Sigmoid colon (tissue), 7 donors: ENCODE results near the gene BRD2. TPM values are rescaled to one million over a fixed set of nuclear protein-coding genes. Genes with fewer than 3 reads are reported as not detected.

Source experiments
- DNase-seq: peaks from one replicate; pipeline ENCODE4 v3.0.0-alpha.2; 2019
- H3K27ac ChIP-seq, 4 donors: fragments of 200-600 bp; sonication (generic); one replicate each; pipeline ENCODE4 v1.5.1; 2016 to 2019; ENCODE audit warnings: mild to moderate bottlenecking in 1 of 4
- H3K27me3 ChIP-seq, 3 donors: fragments of 200-600 bp; sonication (generic); one replicate each; pipeline ENCODE4 v1.5.1; 2019; ENCODE audit warnings: mild to moderate bottlenecking in 1 of 3
- H3K36me3 ChIP-seq, 4 donors: fragments of 200-600 bp; sonication (generic); one replicate each; pipeline ENCODE4 v1.5.1; 2016 to 2019
- H3K4me1 ChIP-seq, 4 donors: fragments of 200-600 bp; sonication (generic); one replicate each; pipeline ENCODE4 v1.5.1; 2017 to 2019
- H3K4me3 ChIP-seq, 4 donors: fragments of 200-600 bp; sonication (generic); one replicate each; pipeline ENCODE4 v1.5.1; 2017 to 2019; ENCODE audit warnings: mild to moderate bottlenecking in 2 of 4, moderate library complexity in 1 of 4
- H3K9me3 ChIP-seq, 4 donors: fragments of 200-600 bp in 3 of 4; sonication (generic) in 3 of 4; one replicate each; pipeline versions ENCODE4 v1.5.1 to v1.6.1; 2013 to 2019
- CTCF ChIP-seq, 4 experiments: fragments of 450-650 bp in 3 of 4; fragments of 200-600 bp in 1 of 4; IDR thresholded peaks; one replicate each; pipeline ENCODE4 v1.5.1; 2016 to 2019; ENCODE audit warnings: antibody characterized with exemption in 4 of 4, mild to moderate bottlenecking in 3 of 4, moderate library complexity in 2 of 4
- EP300 ChIP-seq, 4 donors: sonication (generic); formaldehyde crosslinking; IDR thresholded peaks; one replicate each; pipeline ENCODE4 v1.6.1; 2017; ENCODE audit warnings: antibody characterized with exemption in 4 of 4
- POLR2A ChIP-seq, 2 donors: fragments of 450-650 bp; IDR thresholded peaks; one replicate each; pipeline ENCODE4 v1.6.1; 2016; ENCODE audit warnings: antibody characterized with exemption in 2 of 2, mild to moderate bottlenecking in 2 of 2, moderate library complexity in 2 of 2
- POLR2AphosphoS5 ChIP-seq, 4 donors: sonication (generic); formaldehyde crosslinking; IDR thresholded peaks; one replicate each; pipeline ENCODE4 v1.6.1; 2017; ENCODE audit warnings: antibody characterized with exemption in 4 of 4
- WGBS, 2 donors: extraction: QIAGEN DNeasy Blood & Tissue Kit; methylation state at CpG; one replicate each; pipeline ENCODE4 v1.1.7; 2013; 5-methylcytosine and 5-hydroxymethylcytosine counted together
- intact Hi-C: fragments of 100-400 bp; cut with DNase I; formaldehyde crosslinking; loops from one replicate; pipeline ENCODE4 v1.15.1; 2023
- polyA plus RNA-seq, 3 donors: library from polyadenylated mRNA; stranded (reverse); fragments of 200-250 nt; gene quantifications; one replicate each; pipeline ENCODE4 v1.2.3, GENCODE V29; 2013
- total RNA-seq, 4 donors: library from RNA; depleted of rRNA; stranded (reverse); fragments of >200 nt; gene quantifications; one replicate each; pipeline ENCODE4 v1.1.0, GENCODE V29; 2016
- donor health status: healthy with polysubstance abuse.
- donor health status: Bipolar disorder and iron deficiency.
- donor health status: healthy.

BRD2 gene
- total and polyA plus RNA-seq, 7 donors = 60.6 to 135 (median 84.2) TPM

- no peak for DNase-seq
- no peak overlapping the region for H3K4me3 ChIP-seq
- no peak overlapping the region for H3K27ac ChIP-seq
- H3K9me3 ChIP-seq = no peaks in the 10 kb centered on the region
- TF ChIP-seq CTCF (IDR thresholded peaks at IDR 0.05) (no peak), EP300 (IDR thresholded peaks at IDR 0.05) (no peak), POLR2A (IDR thresholded peaks at IDR 0.05) (no peak), POLR2AphosphoS5 (IDR thresholded peaks at IDR 0.05) (no peak)
- intact Hi-C loops = no loop called here
- WGBS, 2 donors = 76 to 87% methylated on average over 2 of the region's 2 CpGs
- H3K27me3 ChIP-seq = no peaks in the 10 kb centered on the region
- peaks cover 0 to 12% (median 4%) of the 10 kb centered on the region in 4 donors for H3K4me1 ChIP-seq
- H3K36me3 ChIP-seq = no peaks in the 10 kb centered on the region
Measured at GRCh38 chr6:32956176-32956575, 12.2 kb upstream of the BRD2 start.

DNA sequence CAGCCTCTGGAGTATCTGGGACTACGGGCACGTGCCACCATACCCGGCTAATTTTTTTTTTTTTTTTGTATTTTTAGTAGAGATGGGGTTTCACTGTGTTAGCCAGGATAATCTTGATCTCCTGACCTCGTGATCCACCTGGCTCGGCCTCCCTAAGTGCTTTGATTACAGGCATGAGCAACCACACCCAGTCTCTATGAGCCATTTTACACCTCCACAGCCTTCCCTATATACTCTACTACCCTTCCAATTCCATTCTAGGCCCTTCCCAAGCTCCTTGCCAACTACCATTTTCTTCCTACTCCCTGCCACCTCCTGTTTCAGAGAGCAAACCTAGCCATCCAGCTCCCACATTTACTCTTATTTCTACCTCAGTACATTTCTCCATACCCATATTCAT is 7.8 kb upstream of the BRD2 start:
- TF ChIP-seq POLR2A (IDR thresholded peaks at IDR 0.05) = no peak
- no peak for TF ChIP-seq EP300 (IDR thresholded peaks at IDR 0.05)
- no peak for TF ChIP-seq CTCF (IDR thresholded peaks at IDR 0.05)
- TF ChIP-seq POLR2AphosphoS5 (IDR thresholded peaks at IDR 0.05) = no peak
- intact Hi-C loops = no loop called here
- DNase-seq = no peak

DNA sequence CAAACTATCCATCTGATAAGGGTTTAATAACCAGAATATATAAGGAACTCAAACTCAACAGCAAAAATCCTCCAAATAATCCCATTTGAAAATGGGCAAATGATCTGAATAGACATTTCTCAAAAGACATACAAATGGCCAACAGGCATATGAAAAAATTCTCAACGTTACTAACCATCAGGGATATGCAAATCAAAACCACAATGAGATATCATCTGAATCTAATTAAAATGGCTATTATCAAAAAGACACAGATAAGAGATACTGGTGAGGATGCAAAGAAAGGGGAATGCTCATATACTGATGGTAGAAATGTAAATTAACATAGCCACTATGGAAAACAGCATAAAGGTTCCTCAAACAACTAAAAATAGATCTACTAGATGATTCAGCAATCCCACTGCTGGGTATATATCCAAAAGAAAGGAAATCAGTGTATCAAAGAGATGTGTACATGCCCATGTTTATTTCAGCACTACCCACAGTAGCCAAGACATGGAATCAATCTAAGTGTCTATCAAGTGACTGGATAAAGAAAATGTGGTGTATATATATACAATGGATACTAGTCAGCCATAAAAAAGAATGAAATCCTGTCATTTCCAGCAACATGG is 6.1 kb upstream of the BRD2 start:
- no peak for TF ChIP-seq CTCF (IDR thresholded peaks at IDR 0.05)
- TF ChIP-seq EP300 (IDR thresholded peaks at IDR 0.05) = no peak
- no peak for TF ChIP-seq POLR2AphosphoS5 (IDR thresholded peaks at IDR 0.05)
- TF ChIP-seq POLR2A (IDR thresholded peaks at IDR 0.05) = no peak

More for the DNA sequence above, 7.8 kb upstream of the BRD2 start:
- peaks cover 0 to 6% (median 0%) of the 10 kb centered on the region in 4 donors for H3K4me1 ChIP-seq
- no peaks in the 10 kb centered on the region for H3K9me3 ChIP-seq
- H3K36me3 ChIP-seq = no peaks in the 10 kb centered on the region
- H3K4me3 ChIP-seq = no peak overlapping the region
- no peak overlapping the region for H3K27ac ChIP-seq
- H3K27me3 ChIP-seq = no peaks in the 10 kb centered on the region
- 55 to 90% methylated on average over 5 of the region's 5 CpGs for WGBS, 2 donors

GRCh38 chr6:32963866-32964265 is 4.5 kb upstream of the BRD2 start:
- Histone ChIP-seq H3K27ac (no peak overlapping the region), H3K4me1 (peaks cover 0 to 28% (median 18%) of the 10 kb centered on the region in 4 donors), H3K36me3 (no peaks in the 10 kb centered on the region), H3K9me3 (no peaks in the 10 kb centered on the region), H3K4me3 (no peak overlapping the region), H3K27me3 (no peaks in the 10 kb centered on the region)
- DNase-seq = no peak
- intact Hi-C loops = no loop called here
- 74 to 75% methylated on average over 1 of the region's 1 CpG for WGBS, 2 donors
- no peak for TF ChIP-seq CTCF (IDR thresholded peaks at IDR 0.05)
- TF ChIP-seq POLR2A (IDR thresholded peaks at IDR 0.05) = no peak
- no peak for TF ChIP-seq POLR2AphosphoS5 (IDR thresholded peaks at IDR 0.05)
- TF ChIP-seq EP300 (IDR thresholded peaks at IDR 0.05) = no peak

More for the DNA sequence above, 6.1 kb upstream of the BRD2 start:
- intact Hi-C loops = no loop called here
- no peak overlapping the region for H3K4me3 ChIP-seq
- no peaks in the 10 kb centered on the region for H3K27me3 ChIP-seq
- WGBS, 2 donors = 55 to 82% methylated on average over 1 of the region's 1 CpG
- DNase-seq = no peak
- no peaks in the 10 kb centered on the region for H3K9me3 ChIP-seq
- no peak overlapping the region for H3K27ac ChIP-seq
- H3K36me3 ChIP-seq = no peaks in the 10 kb centered on the region
- H3K4me1 ChIP-seq = peaks cover 0 to 23% (median 14%) of the 10 kb centered on the region in 4 donors

DNA sequence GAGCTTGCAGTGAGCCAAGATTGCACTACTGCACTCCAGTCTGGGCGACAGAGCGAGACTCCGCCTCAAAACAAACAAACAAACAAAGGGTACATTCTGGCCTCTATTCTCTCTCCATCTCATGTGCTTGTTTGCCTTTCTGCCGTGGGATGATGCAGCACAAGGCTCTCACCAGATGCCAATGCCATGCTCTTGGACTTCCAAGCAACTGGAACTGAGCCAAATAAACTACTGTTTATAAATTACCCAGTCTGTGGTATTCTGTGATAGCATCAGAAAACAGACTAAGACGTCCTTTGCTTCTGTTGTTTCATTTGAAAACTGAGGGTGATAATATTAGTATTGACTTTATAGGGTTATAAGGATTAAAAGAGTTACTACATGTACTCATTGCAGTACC is 3.6 kb upstream of the BRD2 start:
- 78 to 91% methylated on average over 5 of the region's 5 CpGs for WGBS, 2 donors
- Histone ChIP-seq H3K9me3 (no peaks in the 10 kb centered on the region), H3K27ac (no peak overlapping the region), H3K4me1 (peaks cover 0 to 28% (median 18%) of the 10 kb centered on the region in 4 donors), H3K4me3 (no peak overlapping the region), H3K36me3 (no peaks in the 10 kb centered on the region), H3K27me3 (no peaks in the 10 kb centered on the region)
- TF ChIP-seq POLR2A (IDR thresholded peaks at IDR 0.05) = no peak
- no peak for TF ChIP-seq CTCF (IDR thresholded peaks at IDR 0.05)
- TF ChIP-seq EP300 (IDR thresholded peaks at IDR 0.05) = no peak
- TF ChIP-seq POLR2AphosphoS5 (IDR thresholded peaks at IDR 0.05) = no peak
- no peak for DNase-seq
- intact Hi-C loops = loop anchor here (5.0 kb wide), 4 partner anchors 32 to 767 kb away; partner anchors contain the start of genes HSD17B8, RXRB and SLC39A7
